RCC 7860 (cell line): ENCODE measurements around the gene SLC43A1.

Source experiments
- DNase-seq: peaks from one replicate; pipeline ENCODE4 v3.0.0-alpha.2; 2015; ENCODE audit warnings: low spot score
- FAIRE-seq: peaks from 2 replicates; lab custom pipeline; 2012; peaks lifted over from hg19 to GRCh38; lab: Jason Lieb, UNC

Gene SLC43A1

DNA sequence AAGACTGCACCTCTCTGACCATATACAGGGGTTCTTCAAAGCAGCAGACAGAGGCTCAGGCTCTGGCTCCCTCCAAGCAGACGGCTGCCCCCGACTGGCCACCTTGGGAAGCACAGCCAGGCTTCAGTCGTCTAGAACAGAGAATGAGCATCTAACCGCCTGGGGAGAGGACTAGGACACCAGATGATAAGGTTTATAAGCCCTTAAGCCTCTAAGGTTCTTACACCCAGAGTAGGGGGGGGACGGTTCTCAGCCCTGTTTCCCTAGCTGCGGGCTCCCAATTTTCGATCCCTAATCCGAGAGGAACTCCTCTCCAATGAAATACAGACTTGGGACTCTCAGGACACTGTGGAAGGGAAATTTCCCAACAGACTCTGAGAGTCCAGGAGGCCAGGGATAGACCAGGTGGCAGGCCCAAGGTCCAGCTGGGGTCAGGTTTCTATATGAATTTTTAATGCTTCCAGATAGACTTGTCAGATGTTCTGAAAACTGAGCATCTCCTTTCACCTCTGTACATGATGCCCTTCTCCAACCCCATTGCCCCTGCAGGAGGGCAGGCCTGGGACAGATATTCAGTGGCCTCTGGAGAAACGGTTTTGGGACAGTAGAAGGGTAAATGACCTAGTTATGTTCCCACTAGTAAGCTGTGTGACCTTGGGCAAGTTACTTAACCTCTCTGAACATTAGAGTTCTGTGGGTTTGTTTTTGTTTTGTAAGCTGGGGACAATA, 34.9 kb downstream of the SLC43A1 start:
- FAIRE-seq, result no peak
- peak; percentile 17 for DNase-seq

DNA sequence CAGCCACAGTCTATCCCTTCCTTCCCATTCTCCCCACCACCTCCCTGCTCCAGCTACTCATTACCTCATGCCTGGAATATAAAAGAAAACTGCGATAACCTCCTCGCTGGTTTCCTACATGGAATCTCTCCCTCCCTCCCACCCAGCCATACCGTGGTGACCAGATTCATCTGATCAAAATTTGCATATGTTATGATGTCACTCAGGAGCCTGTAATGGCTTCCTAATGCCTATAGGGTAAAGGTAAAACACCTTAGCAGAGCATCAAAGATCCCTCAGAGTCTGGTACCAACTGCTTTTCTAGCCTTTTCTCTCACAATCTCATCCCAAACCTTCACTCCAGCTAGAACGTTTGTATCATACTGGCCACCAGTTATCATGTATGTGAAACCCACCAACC, 35.6 kb downstream of the SLC43A1 start:
- DNase-seq (no peak), FAIRE-seq (no peak)

DNA sequence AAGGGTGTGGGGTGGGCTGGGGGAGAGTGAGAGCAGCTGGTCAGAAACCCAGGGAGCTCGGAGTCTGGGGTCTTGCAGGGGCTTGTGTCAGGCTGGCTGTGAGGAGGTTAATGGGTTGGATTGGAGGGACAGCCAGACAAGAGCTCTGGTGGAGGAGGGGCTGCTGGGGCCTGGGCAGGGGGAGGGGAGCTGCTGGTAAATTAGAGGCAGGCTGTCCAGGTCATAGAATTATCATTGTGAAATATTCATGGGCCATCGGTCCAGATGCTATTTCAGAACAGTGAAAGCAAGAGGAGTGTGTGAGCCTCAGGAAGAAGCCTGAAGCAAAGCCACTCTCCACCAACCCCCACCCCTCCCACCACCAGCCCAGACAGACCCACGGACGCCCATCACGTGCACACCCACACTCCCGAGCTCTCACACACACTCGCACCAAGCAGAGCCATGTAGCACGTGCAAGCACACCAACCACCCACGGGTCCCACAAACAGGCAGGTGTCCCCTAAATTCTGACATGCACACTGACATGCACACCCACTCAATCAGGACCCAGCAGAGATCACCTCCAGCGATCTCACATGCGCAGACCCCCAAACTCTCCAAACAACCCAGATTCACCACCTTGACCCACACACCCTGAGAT, 36.4 kb downstream of the SLC43A1 start:
- DNase-seq, result no peak
- FAIRE-seq, result no peak

DNA sequence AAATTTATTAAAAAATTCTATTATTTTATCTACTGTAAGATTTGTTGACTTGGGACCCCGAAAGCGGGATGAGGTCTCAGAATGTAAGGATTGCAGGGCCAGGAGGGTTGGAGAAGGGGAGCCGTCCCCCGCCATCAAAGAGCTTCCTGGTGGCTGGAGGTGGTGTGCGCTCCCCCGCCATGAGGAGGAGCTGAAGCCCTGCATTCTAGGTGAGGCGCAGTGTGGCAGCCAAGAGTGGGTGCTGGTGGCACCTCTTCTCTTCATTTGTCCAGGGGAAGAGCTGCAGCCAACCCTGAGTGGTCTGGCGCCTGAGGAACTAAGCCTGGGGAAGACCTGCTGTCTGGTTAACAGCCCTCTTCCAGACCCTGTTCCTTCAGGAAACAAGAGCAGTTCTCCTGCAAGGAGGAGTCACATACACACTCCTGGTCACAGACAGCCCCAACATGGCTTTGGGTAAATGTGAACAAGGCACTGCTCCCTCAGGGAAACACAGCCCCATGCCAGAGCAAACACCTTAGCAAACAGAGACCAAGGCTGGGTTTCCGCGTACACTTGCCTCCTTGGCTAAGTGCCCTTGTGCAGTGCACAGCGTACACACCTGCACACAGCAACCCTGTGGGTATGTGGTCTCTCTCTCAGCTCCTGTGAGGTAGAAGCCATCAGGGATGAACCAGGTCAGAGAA, 37.9 kb downstream of the SLC43A1 start:
- DNase-seq, result no peak

DNA sequence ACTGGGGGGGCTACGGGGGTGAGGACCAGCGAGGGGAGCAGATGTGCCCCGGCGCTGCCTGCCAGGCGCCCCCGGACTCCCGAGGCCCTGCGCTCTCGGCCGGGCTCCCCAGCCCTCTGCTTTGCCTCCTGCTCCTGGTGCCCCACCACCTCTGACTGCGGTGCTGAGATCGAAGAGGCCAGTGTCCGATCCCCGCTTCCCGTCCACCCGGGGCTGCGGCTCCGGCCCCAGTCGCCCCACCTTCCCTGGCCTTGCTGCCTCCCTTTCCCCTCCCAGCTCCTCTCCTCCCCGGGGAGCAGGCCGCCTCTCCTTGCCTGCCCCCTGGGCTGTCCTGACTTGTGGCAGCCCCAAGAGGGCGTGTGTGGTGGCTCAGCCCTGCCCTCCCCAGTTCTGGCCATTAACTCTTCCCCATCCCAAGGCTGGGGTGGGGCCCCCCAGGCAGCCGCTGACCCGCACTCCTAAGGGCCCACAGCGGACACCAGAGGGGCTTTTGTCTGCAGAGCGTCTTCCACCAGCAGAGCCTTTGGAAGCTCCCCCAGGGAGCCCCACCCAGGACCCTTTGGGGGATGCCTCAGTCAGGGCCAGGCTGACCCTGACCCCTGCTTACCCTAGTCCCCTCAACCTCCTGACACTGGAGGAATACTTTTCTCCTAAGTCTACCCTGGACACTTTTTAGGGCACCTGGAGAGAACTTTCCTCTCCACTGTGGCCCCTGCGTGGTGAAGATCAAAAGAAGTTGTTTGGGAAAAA, 38.6 kb downstream of the SLC43A1 start:
- DNase-seq (no peak), FAIRE-seq (no peak)

More for the DNA sequence above, 37.9 kb downstream of the SLC43A1 start:
- no peak for FAIRE-seq

DNA sequence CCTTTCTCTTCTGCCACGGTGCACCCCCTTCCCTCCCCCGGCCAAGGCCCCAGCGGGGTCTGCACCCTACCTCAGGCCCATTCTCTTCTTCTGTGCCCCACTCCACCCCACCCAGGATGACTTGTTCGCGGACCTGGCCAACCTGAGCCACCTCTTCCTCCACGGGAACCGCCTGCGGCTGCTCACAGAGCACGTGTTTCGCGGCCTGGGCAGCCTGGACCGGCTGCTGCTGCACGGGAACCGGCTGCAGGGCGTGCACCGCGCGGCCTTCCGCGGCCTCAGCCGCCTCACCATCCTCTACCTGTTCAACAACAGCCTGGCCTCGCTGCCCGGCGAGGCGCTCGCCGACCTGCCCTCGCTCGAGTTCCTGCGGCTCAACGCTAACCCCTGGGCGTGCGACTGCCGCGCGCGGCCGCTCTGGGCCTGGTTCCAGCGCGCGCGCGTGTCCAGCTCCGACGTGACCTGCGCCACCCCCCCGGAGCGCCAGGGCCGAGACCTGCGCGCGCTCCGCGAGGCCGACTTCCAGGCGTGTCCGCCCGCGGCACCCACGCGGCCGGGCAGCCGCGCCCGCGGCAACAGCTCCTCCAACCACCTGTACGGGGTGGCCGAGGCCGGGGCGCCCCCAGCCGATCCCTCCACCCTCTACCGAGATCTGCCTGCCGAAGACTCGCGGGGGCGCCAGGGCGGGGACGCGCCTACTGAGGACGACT, 39.3 kb downstream of the SLC43A1 start:
- DNase-seq (no peak), FAIRE-seq (no peak)

DNA sequence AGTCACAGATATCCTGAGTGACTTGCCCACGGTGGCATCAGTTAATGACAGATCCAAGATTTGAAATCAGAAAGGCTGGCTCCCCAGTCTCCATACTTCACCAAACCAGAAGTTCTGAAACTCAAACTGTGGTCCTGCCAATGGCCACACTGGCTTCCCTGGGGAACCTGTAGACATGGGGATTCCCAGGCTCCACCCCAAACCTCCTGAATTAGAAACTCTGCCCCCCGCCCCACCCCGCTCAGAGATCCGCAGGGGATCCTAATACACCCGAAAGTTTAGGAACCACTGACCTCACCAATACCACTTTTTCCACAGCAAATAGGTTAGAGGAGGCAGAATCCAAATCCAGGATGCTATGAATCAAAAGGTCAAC, 39.8 kb downstream of the SLC43A1 start:
- DNase-seq (no peak), FAIRE-seq (no peak)

DNA sequence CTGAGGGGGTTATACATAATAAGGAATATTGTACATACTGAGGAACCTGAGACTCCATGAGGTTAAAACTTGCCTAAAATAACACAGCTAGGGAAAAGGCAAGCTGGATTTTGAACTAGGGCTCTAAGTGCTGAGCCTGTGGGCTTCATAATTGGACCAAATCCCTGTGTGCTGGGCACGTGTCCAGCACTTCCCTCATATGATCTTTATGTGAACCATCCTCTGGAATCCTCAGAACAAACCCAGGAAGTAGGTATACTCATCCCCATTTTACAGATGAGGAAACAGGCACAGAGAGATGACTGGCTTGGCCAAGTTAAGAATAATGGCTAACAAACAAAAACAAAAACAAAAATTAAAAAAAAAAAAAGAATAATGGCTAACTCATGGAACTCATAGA, 40.3 kb downstream of the SLC43A1 start:
- FAIRE-seq, result no peak
- no peak for DNase-seq

DNA sequence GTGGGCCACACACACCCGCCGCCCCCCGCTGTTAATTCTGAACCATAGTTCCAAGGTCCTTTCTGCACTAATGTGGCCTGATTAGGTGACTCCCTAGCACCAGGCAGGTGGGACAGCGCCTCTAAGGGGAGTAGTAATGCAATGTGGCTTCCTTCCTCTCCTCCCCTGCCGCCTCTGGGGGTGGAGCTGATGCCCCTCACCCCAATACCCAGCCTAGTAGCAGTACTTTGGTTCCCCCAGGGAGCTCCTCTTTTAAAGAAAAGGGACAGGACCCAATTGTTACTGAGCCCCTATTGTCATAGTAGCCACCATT, 40.7 kb downstream of the SLC43A1 start:
- FAIRE-seq, result no peak
- DNase-seq, result no peak

DNA sequence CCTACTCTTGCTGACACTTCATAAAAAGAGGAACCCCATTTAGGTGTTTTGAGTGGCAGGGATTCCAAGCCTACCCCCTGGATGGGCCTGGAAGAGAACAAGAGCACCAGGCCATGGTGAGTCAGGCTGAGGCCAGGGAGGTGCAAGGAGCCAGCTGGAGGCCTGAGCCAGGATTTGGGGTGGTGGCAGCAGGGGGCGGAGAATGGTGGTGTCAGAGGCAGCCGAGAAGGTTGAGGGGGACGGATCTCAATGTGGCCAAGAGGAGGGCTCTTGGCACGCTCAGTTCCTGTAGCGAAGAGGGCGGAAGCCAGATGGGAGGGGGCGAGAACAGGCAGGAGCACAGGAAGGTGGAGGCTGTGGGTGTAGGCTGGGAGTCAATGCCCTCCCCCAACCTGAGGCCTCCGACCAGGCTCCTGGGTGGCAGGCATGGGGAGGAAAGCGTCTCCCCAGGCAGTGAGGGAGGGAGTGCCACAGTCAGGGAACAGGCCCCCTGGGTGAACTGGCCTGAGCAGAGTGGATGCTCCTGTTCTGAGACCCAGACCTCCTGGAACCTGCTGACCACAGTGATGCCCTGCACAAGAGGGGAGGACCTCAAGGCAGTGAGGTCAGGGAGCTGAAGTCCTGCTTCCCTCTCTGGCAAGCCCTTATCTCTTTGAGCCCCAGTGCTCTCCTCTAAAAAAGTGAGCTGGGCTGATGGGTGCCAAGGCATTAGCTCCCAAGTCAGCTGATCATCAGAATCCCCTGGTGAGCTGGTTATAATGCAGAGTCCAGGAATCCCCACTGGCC, 41.3 kb downstream of the SLC43A1 start:
- FAIRE-seq (no peak), DNase-seq (no peak)

DNA sequence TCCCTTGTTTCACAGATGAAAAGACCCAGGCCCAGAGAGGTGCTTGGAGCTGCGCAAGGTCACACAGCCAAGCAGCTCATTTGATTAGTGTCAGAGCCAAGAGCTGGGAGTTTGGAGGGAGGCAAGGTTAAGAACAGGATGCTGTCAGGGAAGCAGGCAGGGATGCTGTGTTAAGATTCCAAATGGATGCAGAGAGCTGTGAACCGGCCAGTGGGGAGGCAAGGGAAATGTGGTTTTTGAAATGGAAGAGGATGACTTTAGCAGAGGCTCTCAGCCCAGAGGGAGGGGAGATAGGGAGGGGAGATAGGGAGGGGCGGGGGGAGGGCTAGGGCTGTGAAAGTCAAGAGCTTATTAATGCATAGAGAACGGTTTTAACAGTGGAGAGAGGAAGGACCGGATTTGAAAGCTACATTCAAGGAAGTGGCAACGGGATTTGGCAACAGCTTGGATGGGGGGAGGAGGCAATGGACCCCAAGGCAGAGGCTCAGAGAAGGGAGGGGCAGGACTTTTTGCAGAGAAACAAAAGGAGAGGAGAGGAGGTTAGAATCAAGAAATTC, 42.1 kb downstream of the SLC43A1 start:
- DNase-seq (no peak), FAIRE-seq (no peak)

DNA sequence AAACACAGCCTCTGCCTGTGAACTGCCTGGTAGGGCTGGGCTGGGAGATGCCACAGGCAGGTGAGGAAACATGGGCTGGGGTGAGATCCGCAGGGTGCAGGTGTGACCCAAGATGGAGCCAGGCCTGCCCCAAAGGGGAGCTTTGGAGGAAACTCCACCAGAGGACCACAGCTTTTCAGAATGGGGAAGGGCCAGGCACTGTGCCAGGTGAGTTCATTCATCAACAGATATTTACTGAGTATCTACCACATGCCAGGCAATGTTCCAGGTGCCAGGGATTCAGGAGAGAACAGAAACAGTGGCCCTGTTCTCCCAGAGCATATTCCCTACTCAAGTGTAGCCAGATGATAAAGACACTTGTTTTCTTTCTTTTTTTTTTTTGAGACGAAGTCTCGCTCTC, 44.0 kb downstream of the SLC43A1 start:
- no peak for FAIRE-seq
- DNase-seq, result no peak

DNA sequence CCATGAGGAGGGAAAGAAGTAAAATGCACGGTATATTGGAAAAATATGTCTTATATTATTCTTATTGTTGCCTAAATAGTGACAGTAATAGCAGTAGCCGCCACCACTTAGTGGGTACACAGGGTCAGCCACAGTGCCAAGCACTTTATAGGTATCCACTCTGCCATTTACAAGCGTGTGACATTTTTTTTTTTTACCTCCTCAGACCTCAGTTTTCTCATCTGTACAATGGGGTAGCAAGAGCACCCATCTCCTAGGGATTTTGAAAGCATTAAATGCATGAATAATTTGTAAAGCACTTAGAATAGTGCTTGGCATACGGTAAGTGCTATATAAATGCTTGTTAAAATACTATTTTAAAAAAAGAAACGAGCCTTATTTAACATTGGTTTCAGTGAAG, 46.2 kb downstream of the SLC43A1 start:
- FAIRE-seq (no peak), DNase-seq (no peak)

DNA sequence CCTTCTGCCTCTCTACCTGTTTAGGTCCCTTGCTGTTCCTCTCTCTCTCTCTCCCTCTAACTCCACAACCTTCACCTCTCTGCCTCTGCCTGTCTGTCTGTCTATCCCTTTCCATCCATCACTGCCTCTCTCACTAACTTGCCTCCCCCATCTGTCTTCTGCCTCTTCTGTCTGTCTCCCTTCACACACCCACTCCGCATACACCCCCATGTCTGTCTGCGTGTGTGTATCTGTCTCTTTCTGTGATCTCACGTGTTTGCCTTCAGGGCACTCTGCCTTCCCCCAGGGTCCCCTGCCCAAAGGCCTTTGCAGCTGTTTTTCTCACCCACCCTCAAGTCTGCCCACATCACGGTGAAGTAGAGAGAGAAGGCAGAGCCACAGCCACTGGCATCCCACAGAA, 47.2 kb downstream of the SLC43A1 start:
- no peak for FAIRE-seq
- no peak for DNase-seq

DNA sequence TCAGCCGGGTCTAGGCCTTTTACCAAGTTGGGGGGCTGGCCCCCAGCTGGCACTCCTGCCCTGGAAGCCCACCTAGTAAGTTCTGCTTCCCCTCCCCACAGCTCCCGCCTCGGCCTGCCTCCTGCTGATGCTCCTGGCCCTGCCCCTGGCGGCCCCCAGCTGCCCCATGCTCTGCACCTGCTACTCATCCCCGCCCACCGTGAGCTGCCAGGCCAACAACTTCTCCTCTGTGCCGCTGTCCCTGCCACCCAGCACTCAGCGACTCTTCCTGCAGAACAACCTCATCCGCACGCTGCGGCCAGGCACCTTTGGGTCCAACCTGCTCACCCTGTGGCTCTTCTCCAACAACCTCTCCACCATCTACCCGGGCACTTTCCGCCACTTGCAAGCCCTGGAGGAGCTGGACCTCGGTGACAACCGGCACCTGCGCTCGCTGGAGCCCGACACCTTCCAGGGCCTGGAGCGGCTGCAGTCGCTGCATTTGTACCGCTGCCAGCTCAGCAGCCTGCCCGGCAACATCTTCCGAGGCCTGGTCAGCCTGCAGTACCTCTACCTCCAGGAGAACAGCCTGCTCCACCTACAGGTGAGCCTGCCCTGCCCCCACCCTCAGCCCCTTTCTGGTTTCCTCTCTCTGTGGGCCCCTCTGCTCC, 47.9 kb downstream of the SLC43A1 start:
- FAIRE-seq (no peak), DNase-seq (no peak)

DNA sequence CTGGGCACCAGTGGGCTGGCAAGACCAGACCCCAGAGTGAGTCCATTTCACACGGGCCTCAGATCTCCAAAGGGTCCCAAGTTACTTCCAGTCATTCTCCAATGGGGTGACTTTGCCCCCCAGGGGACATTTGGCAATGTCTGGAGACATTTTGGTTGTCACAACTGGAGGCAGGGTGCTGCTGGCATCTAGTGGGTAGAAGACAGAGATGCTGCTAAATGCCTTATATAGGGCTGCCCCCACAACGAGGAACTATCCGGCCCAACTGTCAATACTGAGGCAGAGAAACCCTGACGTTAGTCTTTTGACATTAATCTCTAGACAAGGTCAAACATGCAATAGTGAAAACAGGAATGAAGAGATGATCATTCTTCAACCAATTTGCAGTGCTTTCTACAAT, 48.8 kb downstream of the SLC43A1 start:
- no peak for FAIRE-seq
- no peak for DNase-seq

DNA sequence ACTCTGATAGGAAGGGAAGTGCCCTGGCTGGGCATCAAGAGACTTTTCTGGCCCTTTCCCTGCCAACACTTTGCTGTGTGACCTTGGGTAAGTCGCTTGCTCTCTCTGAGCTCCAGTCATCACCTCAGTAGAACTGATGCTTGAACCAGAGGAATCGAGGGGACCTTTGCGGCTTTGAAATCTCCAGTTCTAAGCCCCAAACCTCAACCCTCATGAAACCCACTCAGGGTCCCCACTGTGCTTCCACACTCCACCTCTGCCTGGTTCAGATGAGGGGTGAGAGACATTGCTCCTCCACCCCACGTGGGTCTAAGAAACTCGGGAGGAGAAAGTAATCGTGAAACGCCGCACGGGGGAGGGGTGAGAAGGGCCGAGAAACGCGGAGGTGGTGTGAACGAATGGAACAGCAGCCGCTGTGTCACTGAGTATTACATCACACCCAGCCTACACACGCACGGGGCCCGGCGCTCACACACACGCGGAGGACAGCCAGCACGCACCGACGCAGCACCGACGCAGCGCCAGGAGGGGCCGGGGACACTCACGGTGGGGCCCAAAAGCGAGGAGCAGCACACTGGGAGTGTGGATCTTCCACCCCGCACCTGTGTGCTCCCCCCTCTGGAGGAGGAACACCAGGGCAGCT, 50.8 kb downstream of the SLC43A1 start:
- no peak for FAIRE-seq
- no peak for DNase-seq

DNA sequence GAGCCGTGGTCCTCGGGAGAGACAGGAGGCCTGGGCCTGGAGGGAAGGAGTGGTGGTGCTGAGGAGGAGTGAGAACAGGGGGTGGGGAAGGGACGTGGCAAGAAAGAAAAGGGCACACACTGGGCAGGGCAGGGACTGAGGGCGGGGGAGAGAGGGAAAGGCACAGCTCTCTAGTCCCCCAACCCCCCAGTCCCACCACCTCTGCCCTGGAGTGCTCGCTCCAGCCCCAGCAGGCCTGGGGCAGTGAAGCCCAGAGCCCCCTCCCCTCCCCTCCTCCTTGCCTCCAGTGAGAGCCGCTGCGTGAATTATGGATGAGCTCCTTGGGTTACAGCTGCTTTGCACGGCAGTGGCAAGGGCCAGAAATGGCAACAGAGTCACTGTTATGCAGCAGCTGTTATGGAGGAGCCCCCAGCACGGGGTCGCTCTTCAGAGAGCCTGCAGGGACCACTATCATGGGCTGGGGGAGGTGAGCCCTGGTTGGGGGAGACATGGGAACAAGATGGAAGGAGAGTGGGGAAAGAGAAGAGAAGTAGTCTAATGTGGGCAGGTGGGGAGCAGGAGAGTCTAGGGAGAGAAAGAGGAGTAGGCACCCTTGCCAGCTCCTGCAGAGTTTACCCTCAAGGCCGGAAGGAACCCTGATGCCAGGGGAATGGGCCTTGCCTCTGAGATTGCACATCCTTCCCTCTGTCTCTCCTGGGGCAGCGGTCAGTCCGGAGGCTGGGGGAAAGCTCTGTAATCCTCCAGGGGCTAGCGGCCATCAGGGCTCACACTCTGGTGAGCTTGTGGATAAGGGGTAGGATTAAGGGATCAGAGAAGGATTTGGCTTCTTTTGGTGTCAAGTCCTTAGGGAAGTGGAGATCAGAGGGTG, 51.6 kb downstream of the SLC43A1 start:
- FAIRE-seq (no peak), DNase-seq (no peak)
